Lower leg skin (tissue), 4 donors: ENCODE measurements around the gene DRC3. TPM values are rescaled to one million over a fixed set of nuclear protein-coding genes. Genes with fewer than 3 reads are reported as not detected.

ENCODE experiments used
- DNase-seq, 2 donors: peaks; one replicate each; pipeline ENCODE4 v3.0.0-alpha.2; 2019; ENCODE audit warnings: low spot score in 2 of 2
- H3K4me3 ChIP-seq: fragments of 200-600 bp; sonication (generic); 2 replicates; pipeline ENCODE4 v1.5.1; 2017; ENCODE audit warnings: mild to moderate bottlenecking, low read depth; ENCODE audit not compliant: poor library complexity, severe bottlenecking
- CTCF ChIP-seq, 3 donors: fragments of 450-650 bp; IDR thresholded peaks; one replicate each; pipeline ENCODE4 v1.5.1; 2016; ENCODE audit warnings: antibody characterized with exemption in 3 of 3, mild to moderate bottlenecking in 3 of 3, moderate library complexity in 2 of 3
- POLR2A ChIP-seq, 2 donors: fragments of 450-650 bp; IDR thresholded peaks; one replicate each; pipeline ENCODE4 v1.6.1; 2016 to 2017; ENCODE audit warnings: antibody characterized with exemption in 2 of 2, mild to moderate bottlenecking in 1 of 2, moderate library complexity in 1 of 2
- WGBS, 2 donors: methylation state at CpG; one replicate each; pipeline ENCODE4 v1.1.5; 2018; 5-methylcytosine and 5-hydroxymethylcytosine counted together
- intact Hi-C: fragments of 100-400 bp; cut with DNase I; formaldehyde crosslinking; loops from one replicate; pipeline ENCODE4 v1.15.0; 2023; ENCODE audit warnings: low total_unique reads
- total RNA-seq, 4 donors: library from RNA; depleted of rRNA; stranded (reverse); fragments of >200 nt; gene quantifications; one replicate each; pipeline ENCODE4 v1.1.0, GENCODE V29; 2016

DRC3 gene
- total RNA-seq, 4 donors from 2014 or later = 0.93 to 6.4 (median 4.0) TPM

GRCh38 chr17:17981330-17981729 lies 8.7 kb downstream of the DRC3 start:
- no peak for DNase-seq
- H3K4me3 ChIP-seq = no peak overlapping the region
- intact Hi-C loops = no loop called here
- TF ChIP-seq CTCF (IDR thresholded peaks at IDR 0.05) (no peak), POLR2A (IDR thresholded peaks at IDR 0.05) (no peak)
- 83 to 93% methylated on average over 9 of the region's 9 CpGs for WGBS, 2 donors

- intact Hi-C loops = no loop called here
- WGBS, 2 donors = 88 to 90% methylated on average over 9 of the region's 9 CpGs
- TF ChIP-seq POLR2A (IDR thresholded peaks at IDR 0.05) (no peak), CTCF (IDR thresholded peaks at IDR 0.05) (no peak)
- no peak for DNase-seq
- no peak overlapping the region for H3K4me3 ChIP-seq
These were observed 10.1 kb downstream of the DRC3 start for GRCh38 chr17:17982801-17983200.

GRCh38 chr17:17983376-17983775 lies 10.7 kb downstream of the DRC3 start:
- intact Hi-C loops = no loop called here
- H3K4me3 ChIP-seq = no peak overlapping the region
- TF ChIP-seq CTCF (IDR thresholded peaks at IDR 0.05) (no peak), POLR2A (IDR thresholded peaks at IDR 0.05) (no peak)
- 64 to 75% methylated on average over 6 of the region's 6 CpGs for WGBS, 2 donors
- DNase-seq = no peak

GRCh38 chr17:17983776-17984175 lies 11.1 kb downstream of the DRC3 start:
- no peak for TF ChIP-seq POLR2A (IDR thresholded peaks at IDR 0.05)
- no peak for TF ChIP-seq CTCF (IDR thresholded peaks at IDR 0.05)
- intact Hi-C loops = no loop called here
- no peak overlapping the region for H3K4me3 ChIP-seq
- no peak for DNase-seq
- WGBS, 2 donors = 89 to 99% methylated on average over 6 of the region's 6 CpGs

- no peak overlapping the region for H3K4me3 ChIP-seq
- TF ChIP-seq CTCF (IDR thresholded peaks at IDR 0.05) (no peak), POLR2A (IDR thresholded peaks at IDR 0.05) (no peak)
- intact Hi-C loops = no loop called here
- no peak for DNase-seq
- WGBS, 2 donors = 76 to 91% methylated on average over 2 of the region's 2 CpGs
These were observed 12.5 kb downstream of the DRC3 start for GRCh38 chr17:17985153-17985552.

GRCh38 chr17:17985555-17985954 lies 12.9 kb downstream of the DRC3 start:
- DNase-seq = no peak

More at GRCh38 chr17:17985555-17985954, 12.9 kb downstream of the DRC3 start:
- H3K4me3 ChIP-seq = no peak overlapping the region
- TF ChIP-seq CTCF (IDR thresholded peaks at IDR 0.05) (no peak), POLR2A (IDR thresholded peaks at IDR 0.05) (no peak)
- intact Hi-C loops = no loop called here
- 79 to 81% methylated on average over 3 of the region's 3 CpGs for WGBS, 2 donors
